DOHH2 (cell line): ENCODE measurements around the gene SUCO.
"Not testable (repeated sequence)": the region's sequence is repeated elsewhere in the genome, so short reads cannot be mapped to it uniquely, and the experiment has no call there.

ENCODE experiments used
- H3F3A ChIP-seq: fragments of 200-600 bp; sonication (generic), shearing (Covaris generic); 2 replicates; pipeline ENCODE4 v1.6.0; 2016; ENCODE audit warnings: antibody characterized with exemption, mild to moderate bottlenecking; ENCODE audit not compliant: control insufficient read depth, insufficient read depth
- H3K27ac ChIP-seq: fragments of 200-600 bp; sonication (generic); 2 replicates; pipeline ENCODE4 v1.5.1; 2014; ENCODE audit warnings: low read depth, mild to moderate bottlenecking, low read length, moderate library complexity
- H3K27me3 ChIP-seq: fragments of 200-600 bp; sonication (generic); 2 replicates; pipeline ENCODE4 v1.6.1; 2014; ENCODE audit warnings: mild to moderate bottlenecking, low read length, mixed read lengths; ENCODE audit not compliant: control insufficient read depth
- H3K36me3 ChIP-seq: fragments of 200-600 bp; sonication (generic); 2 replicates; pipeline ENCODE4 v1.6.1; 2014; ENCODE audit warnings: mild to moderate bottlenecking, low read length, moderate library complexity, mixed read lengths; ENCODE audit not compliant: control insufficient read depth
- H3K4me1 ChIP-seq: fragments of 200-600 bp; sonication (generic); 2 replicates; pipeline ENCODE4 v1.6.1; 2014; ENCODE audit warnings: mild to moderate bottlenecking, low read length, mixed read lengths; ENCODE audit not compliant: control insufficient read depth
- H3K4me2 ChIP-seq: fragments of 200-600 bp; sonication (generic); 2 replicates; pipeline ENCODE4 v1.6.0; 2014; ENCODE audit warnings: mild to moderate bottlenecking, low read length, moderate library complexity
- H3K4me3 ChIP-seq: fragments of 200-600 bp; sonication (generic); 2 replicates; pipeline ENCODE4 v1.5.1; 2014; ENCODE audit warnings: mild to moderate bottlenecking, low read length, mixed read lengths
- H3K79me2 ChIP-seq: fragments of 200-600 bp; sonication (generic); 2 replicates; pipeline ENCODE4 v1.6.1; 2014; ENCODE audit warnings: mild to moderate bottlenecking, low read length, mixed read lengths; ENCODE audit not compliant: control insufficient read depth
- H3K9me2 ChIP-seq: fragments of 200-600 bp; sonication (generic); replicated peaks from 2 replicates; pipeline ENCODE4 v1.6.1; 2014; ENCODE audit warnings: mild to moderate bottlenecking, low read length, mixed read lengths; ENCODE audit not compliant: control insufficient read depth
- H3K9me3 ChIP-seq: fragments of 200-600 bp; sonication (generic); 2 replicates; pipeline ENCODE4 v1.6.1; 2014; ENCODE audit warnings: antibody characterized with exemption, low read length, mixed read lengths; ENCODE audit not compliant: control insufficient read depth, insufficient read depth
- H4K20me1 ChIP-seq: fragments of 200-600 bp; sonication (generic); 2 replicates; pipeline ENCODE4 v1.6.0; 2014; ENCODE audit warnings: low read depth, mild to moderate bottlenecking, antibody characterized with exemption, low read length, moderate library complexity; ENCODE audit not compliant: control insufficient read depth, insufficient read depth
- EZH2phosphoT487 ChIP-seq: fragments of 200-600 bp; sonication (generic); IDR thresholded peaks from 2 replicates; pipeline ENCODE4 v1.6.1; 2017; ENCODE audit warnings: borderline replicate concordance, mild to moderate bottlenecking, antibody characterized with exemption, low read length, moderate library complexity, mixed read lengths
- TF ChIP-seq, protein P1 (sequence below): fragments of 200-600 bp; sonication (generic); IDR thresholded peaks from one replicate; pipeline ENCODE4 v1.5.1; 2014; ENCODE audit warnings: antibody characterized with exemption, mild to moderate bottlenecking, low read depth, low read length; ENCODE audit not compliant: poor library complexity, severe bottlenecking

Gene SUCO

DNA sequence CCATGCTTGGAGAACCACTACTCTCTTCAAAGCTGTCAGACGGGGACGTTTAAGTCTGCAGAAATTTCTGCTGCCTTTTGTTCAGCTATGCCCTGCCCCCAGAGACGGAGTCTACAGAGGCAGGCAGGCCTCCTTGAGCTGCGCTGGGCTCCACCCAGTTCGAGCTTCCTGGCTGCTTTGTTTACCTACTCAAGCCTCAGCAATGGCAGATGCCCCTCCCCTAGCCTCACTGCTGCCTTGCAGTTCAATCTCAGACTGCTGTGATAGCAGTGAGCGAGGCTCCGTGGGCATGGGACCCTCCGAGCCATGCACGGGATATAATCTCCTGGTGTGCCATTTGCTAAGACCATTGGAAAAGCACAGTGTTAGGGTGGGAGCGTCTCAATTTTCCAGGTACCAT lies 63.8 kb downstream of the SUCO start:
- H3K27me3 ChIP-seq, H3K4me1 ChIP-seq, H3K9me3 ChIP-seq, H3K4me2 ChIP-seq, H3K9me2 ChIP-seq, H3K4me3 ChIP-seq, H3K79me2 ChIP-seq, H3K27ac ChIP-seq, H3F3A ChIP-seq, H4K20me1 ChIP-seq: not testable (repeated sequence)
- peaks cover 28% of the 10 kb centered on the region for H3K36me3 ChIP-seq

DNA sequence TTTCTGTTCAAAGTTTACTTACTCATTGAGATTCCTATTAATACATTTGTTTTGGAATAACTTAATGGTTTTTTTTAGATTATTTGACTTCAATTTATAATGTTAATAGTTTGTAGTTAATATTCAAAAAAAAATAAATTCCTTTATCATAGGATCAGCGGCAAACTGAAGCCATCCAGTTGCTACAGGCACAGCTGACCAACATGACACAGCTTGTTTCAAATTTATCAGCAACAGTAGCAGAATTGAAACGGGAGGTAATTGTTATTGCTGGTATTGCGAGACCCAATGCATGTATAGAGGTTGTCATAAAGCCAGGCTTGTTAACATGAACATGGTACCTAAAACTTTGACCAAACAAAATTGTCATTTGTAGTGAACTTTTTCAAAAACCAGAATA lies 67.0 kb downstream of the SUCO start:
- Histone ChIP-seq H3K4me2 (no peak overlapping the region), H3K27me3 (no peaks in the 10 kb centered on the region), H3K9me3 (no peaks in the 10 kb centered on the region), H3K4me1 (no peaks in the 10 kb centered on the region), H3K27ac (no peak overlapping the region), H3K79me2 (no peaks in the 10 kb centered on the region), H4K20me1 (no peaks in the 10 kb centered on the region), H3K36me3 (peaks cover 48% of the 10 kb centered on the region), H3K4me3 (no peak overlapping the region), H3K9me2 (no peaks in the 10 kb centered on the region), H3F3A (no peaks in the 10 kb centered on the region)
- TF ChIP-seq, protein P1, sequence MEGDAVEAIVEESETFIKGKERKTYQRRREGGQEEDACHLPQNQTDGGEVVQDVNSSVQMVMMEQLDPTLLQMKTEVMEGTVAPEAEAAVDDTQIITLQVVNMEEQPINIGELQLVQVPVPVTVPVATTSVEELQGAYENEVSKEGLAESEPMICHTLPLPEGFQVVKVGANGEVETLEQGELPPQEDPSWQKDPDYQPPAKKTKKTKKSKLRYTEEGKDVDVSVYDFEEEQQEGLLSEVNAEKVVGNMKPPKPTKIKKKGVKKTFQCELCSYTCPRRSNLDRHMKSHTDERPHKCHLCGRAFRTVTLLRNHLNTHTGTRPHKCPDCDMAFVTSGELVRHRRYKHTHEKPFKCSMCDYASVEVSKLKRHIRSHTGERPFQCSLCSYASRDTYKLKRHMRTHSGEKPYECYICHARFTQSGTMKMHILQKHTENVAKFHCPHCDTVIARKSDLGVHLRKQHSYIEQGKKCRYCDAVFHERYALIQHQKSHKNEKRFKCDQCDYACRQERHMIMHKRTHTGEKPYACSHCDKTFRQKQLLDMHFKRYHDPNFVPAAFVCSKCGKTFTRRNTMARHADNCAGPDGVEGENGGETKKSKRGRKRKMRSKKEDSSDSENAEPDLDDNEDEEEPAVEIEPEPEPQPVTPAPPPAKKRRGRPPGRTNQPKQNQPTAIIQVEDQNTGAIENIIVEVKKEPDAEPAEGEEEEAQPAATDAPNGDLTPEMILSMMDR = no peak
- TF ChIP-seq EZH2phosphoT487 = no peak

DNA sequence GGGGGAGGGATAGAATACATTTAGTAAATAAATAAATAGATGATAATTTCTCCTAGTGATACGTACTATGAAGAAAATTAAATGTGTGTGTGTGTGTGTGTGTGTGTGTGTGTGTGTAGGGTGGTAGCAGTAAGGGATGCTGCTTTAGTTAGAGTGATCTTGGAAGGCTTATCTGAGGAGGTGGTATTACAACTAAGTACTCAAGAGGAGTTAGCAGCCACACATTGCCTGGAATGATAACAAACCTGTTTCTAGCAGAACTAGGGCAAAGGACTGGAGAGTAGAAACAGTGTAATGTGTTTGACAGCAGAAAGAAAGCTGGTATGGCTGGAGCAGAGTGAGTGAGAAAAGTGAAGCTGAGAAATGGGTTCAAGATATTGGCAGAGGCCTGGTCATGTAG lies 67.7 kb downstream of the SUCO start:
- no peaks in the 10 kb centered on the region for H4K20me1 ChIP-seq
- no peaks in the 10 kb centered on the region for H3F3A ChIP-seq
- H3K9me3 ChIP-seq = no peaks in the 10 kb centered on the region
- H3K9me2 ChIP-seq = no peaks in the 10 kb centered on the region
- no peaks in the 10 kb centered on the region for H3K79me2 ChIP-seq
- no peaks in the 10 kb centered on the region for H3K27me3 ChIP-seq
- TF ChIP-seq, protein P1 = no peak
- no peak for TF ChIP-seq EZH2phosphoT487
- no peaks in the 10 kb centered on the region for H3K4me1 ChIP-seq
- peaks cover 48% of the 10 kb centered on the region for H3K36me3 ChIP-seq
- H3K4me2 ChIP-seq = no peak overlapping the region
- H3K4me3 ChIP-seq = no peak overlapping the region
- no peak overlapping the region for H3K27ac ChIP-seq

DNA sequence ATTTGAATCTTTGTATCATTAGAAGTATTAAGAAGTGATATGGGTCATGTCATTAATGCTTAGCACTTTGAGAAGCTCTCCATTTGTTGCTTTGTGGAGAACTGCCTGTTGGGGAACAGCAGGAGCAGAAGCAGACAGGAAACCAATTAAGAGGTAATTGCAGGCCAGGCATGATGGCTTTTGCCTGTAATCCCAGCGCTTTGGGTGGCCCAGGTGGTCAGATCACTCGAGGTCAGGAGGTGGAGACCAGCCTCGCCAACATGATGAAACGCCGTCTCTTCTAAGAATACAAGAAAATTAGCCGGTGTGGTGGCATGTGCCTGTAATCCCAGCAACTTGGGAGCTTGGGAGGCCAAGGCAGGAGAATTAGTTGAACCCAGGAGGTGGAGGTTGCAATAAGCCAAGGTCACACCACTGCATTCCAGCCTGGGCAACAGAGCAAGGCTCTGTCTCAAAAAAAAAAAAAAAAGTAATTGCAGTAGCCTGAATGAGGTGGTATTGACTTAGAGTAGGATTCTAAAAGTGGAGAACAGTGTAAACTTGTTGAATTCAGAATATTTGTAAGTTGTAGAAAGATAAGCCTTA lies 68.2 kb downstream of the SUCO start:
- H3K27ac ChIP-seq = no peak overlapping the region
- peaks cover 47% of the 10 kb centered on the region for H3K36me3 ChIP-seq
- H3K9me2 ChIP-seq = no peaks in the 10 kb centered on the region
- H3K9me3 ChIP-seq = no peaks in the 10 kb centered on the region
- H3F3A ChIP-seq = no peaks in the 10 kb centered on the region
- TF ChIP-seq, protein P1 = no peak
- TF ChIP-seq EZH2phosphoT487 = no peak
- no peaks in the 10 kb centered on the region for H3K4me1 ChIP-seq
- H3K4me2 ChIP-seq = no peak overlapping the region
- H4K20me1 ChIP-seq = no peaks in the 10 kb centered on the region
- H3K79me2 ChIP-seq = no peaks in the 10 kb centered on the region
- no peak overlapping the region for H3K4me3 ChIP-seq
- no peaks in the 10 kb centered on the region for H3K27me3 ChIP-seq
